ENCODE results near the gene TUBA4A.

TUBA4A gene

GRCh38 chr2:219229305-219230058, 24.2 kb downstream of the TUBA4A start, which contains the start of the genes ANKZF1 and ATG9A:
Gene ANKZF1 (plus strand): TSS chr2:219229806. CDS start chr2:219230258, 452 bp downstream.
Gene ATG9A (minus strand): TSS chr2:219229636. CDS start chr2:219228024, 1,612 bp downstream.
- DNase-seq, result peak; percentile 96

DNA sequence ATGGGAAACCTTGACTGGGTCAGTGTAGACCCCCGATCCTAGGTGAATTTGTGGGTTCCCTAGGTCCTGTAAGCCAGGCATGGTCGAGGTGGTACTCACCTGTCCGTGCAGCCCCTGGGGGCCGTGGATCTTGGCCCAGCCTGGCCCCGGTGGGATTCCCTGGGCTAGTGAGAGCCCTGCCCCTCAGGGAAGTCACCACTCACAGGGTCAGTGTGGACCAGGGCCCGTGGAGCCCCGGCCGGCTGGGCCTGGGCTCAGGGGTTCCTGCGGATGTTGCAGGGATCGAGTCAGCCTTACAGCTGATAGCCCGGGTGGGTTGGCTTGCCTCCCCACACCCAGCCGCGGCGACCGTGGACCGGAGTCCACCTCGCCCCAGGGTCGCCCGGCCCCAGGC, 24.8 kb downstream of the TUBA4A start:
- DNase-seq, result no peak

DNA sequence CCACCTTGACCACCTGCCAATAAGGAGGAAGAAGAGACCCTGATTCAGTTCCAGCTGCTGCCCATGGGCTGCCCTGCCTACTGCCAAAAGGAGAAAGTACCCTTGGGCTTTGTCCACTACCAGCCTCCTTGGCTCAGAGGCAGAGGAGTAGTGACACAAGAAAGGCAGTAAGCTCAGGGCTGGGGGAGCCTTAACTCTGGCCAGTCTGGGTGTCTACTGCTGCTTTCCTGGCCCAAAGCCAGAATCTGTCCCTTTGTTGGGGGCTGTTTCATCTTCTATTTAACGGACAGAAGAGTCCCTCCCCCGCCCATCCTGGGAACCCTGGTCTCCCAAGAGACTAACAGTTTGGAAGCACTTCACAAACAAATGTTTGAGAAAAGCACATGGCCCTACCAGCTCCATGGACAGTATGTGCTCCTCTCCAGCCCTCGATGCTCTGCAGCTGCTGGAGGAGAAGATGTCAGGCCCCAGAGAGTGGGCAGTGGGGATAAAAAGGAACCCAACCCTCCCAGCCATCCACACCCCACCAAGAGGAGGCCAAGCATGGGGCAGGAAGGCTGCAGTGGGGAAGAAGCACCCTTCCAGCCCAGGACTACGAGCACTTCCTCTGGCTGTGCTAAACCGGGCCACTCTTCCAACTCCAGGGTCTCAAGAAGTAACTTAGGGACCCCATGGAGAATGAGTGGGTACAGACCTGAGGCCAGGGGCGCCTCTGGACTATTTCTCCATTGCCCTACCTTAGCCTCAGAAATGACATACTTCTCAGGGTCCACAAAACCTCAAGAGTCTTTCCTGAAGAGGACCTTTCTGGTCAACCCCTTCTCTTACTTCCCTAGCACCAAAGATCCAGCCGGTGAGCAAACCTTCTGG, 25.4 kb downstream of the TUBA4A start:
- no peak for DNase-seq

- DNase-seq, result no peak
These were observed 28.4 kb downstream of the TUBA4A start for GRCh38 chr2:219225350-219225749.

GRCh38 chr2:219223831-219224610, 29.7 kb downstream of the TUBA4A start:
- no peak for DNase-seq

DNA sequence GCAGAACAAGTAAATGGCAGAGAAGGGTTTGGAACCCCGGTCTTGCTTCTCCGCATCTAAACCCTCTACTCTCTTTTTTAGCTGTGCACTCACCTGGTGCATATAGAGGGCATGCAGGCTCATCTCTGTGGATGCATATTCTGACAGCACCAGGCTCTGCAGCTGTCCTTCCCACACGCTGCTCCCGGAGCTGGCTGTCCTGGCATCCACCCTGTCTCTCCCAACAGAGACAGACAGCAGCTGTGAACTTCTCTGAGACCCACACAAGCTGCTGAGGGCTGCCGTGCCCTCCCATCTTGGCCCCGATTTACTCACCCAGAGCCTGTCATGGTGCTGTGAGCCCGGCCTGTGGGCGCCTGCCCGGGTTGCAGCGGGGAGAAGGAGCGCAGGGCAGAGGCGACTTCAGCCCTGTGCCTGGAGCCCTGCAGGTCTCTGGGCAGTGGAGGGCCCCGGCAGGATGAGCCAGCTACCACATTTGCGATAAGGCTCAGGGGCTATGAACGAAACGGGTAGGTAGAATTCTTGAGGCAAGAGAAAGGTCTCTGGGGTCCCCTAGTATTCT, 31.7 kb downstream of the TUBA4A start:
- DNase-seq, result no peak

DNA sequence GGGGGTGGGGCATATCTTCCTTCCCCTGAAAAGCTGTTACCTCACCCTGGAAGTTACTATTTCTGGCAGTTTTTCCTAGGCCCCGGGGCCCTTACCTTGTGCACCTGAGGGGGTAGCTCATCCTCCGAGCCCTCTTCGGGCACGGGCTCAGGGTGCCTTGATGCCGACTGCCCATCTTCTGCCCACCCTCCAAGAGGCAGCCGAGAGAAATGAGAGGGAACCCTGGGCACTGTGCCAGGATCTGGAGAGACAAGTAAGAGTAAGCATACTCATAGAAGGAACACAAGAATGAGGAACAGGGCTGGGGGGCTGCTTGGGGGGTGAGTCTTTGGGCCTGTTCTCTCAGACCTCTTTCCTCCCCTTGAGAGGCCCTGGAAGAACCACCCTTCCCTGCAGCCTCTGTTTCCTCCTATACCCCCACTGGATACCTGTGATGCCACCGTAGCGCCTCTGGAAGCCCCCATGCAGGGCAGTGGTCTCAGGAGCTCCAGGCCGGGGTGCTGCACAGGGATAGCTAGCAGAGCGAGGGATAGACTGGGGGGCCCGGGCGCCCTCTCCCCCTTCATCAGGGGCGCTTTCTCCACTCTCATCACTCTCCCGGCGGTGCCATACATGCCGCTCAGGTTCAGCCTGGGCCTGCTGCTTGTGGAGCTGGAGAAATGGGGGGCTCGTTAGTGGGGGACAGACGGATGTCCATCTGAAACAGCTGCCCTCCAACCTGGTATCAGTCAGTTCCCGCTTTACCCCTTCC, 32.9 kb downstream of the TUBA4A start:
- DNase-seq, result no peak

DNA sequence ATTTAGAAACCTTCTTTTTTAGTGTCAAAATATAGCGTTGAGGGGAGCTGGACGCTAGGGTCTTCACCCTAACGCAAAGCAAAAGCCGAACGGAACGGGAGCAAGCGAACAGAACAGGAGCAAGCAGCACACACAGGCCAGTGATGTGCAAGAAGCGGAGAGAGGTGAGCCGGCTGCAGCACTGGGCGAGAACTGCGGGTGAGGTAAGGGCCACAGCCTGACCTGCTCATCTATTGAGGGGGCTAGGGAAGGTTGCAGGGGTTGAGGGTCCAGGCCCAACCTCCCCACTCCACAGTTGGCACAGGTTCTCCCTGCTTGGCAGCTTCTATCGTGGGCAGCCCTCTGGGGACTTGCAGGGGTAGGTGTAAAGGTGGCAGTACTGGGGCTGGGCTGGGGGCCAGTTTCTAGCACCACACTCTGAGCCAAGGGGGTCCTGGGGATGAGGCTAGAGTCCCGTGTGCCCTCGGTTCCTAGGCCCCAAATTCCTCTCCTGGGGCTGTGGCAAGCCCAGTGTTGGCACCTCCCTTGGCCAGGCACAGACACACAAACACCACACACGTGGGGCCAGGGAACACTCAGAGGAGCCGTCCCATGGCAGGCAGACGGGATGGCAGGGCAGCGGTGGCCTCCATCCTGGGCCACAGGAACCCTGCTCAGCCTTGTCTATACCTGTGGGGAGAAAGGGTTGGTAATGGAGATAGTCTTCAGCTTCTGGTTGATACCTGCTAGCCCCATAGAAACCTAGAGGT, 33.8 kb downstream of the TUBA4A start:
- no peak for DNase-seq

GRCh38 chr2:219218732-219219701, 34.7 kb downstream of the TUBA4A start, which contains the start of gene ABCB6:
Gene ABCB6 (minus strand): TSS chr2:219218958. CDS start chr2:219218673, 285 bp downstream.
- DNase-seq, result peak; percentile 92

GRCh38 chr2:219218217-219218731, 35.4 kb downstream of the TUBA4A start:
- DNase-seq, result peak; percentile 57

DNA sequence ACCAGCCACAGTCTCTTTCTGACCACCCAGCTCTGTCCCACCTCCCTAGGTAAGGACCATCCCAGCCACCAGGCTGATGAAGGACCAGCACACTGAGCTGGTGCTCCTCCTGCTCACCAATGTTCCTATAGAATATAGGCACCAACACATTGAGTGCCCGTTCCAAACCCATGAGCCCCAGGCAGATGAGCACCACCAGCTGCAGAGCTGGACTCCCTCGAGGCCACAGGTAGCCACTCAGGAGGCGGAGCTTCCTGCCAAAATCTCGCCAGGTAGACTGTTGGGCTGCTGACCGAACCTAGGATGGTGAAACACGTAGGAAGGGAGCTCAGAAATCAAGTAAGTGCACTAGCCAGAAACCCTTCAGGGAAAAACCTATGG, 37.2 kb downstream of the TUBA4A start:
- DNase-seq, result no peak

DNA sequence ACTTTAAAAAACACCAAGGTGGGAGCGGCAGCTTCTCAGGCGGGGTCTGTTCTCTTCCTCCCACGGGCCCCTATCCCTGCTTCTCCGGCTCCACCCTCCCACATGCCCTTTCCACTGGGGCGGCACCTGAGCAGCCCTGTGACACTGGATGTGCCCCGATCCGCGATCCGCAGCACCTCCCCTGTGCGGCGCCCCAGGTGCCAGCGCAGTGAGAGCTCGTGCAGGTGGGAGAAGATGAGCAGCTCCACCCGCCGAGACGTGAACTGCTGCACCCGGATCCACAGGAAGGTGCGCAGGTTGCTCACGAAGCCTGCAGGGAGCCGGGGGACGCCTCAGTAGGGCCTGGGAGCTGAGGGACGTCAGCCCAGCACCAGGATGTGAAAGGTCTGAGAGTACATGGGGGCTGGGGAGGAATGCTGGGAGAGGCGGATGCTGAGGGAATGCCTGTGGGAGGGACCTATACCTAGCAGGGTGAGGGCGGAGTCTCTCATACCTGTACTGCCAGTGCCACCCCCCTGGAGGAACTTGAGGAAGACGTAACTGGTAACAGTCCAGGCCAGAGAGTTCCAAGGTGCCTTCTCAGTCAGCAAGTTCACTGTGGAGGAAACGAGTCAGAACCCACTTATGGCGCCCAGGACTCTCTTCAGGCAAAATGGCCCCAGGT, 37.7 kb downstream of the TUBA4A start:
- no peak for DNase-seq

DNA sequence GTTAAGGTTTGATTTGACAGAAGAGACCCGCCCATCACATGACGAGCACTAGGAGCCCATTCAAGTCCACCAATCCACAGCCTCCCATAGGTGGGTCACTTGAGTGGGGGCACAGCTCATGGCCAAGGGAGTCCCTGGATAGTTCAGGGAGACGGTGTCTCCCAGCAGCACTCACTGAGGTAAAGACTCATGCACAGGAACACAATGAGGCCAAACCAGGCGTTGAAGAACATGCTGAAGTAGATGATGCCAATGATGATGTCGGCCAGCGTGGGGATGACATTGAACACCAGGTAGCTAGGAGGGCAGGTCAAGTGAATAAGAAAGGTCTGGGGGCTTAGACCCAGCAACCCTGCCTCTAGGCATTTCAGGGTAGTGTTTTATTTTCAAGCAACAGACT, 38.9 kb downstream of the TUBA4A start:
- DNase-seq, result no peak

DNA sequence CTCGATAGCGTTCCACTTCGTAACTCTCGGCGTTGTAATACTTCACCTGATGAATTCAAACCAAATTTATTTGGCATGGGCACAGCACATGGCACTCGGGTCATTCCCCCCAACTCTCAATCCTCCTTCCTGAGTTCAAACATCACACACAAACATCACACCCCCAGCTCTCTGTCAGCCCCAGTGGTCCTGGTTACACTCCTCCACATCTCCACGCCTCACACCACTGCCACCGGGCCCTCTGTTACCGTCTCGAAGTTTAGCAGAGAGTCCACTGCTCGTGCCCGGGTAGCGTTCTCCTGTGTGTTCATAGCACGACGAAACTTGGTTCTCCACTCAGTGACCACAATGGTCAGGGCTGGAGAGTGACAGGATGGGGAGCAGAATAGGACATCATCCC, 39.6 kb downstream of the TUBA4A start:
- no peak for DNase-seq

- no peak for DNase-seq
These were observed 40.1 kb downstream of the TUBA4A start for GRCh38 chr2:219213486-219214071.

GRCh38 chr2:219213026-219213415, 40.7 kb downstream of the TUBA4A start:
- DNase-seq, result no peak

DNA sequence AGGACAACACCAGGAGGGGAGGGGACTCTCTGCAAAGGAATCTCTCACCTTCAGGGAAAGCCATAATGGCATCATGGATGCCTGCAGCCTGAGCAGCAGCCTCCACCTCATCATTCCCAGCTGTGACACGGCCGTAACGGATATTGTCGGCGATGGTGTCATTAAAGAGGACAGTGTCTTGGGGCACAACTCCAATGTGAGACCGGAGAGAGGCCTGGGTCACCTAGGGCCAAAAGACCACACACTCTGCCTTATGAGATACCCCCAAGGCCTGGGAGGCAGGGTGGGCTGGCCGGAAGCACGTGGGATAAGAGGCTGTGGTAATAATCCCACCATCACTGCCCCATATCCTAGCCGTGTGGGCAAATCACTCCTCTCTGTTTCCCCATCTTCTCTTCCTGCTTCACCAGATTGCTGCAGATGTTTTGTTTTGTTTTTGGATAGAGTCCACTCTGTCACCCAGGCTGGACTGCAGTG, 42.8 kb downstream of the TUBA4A start:
- no peak for DNase-seq

DNA sequence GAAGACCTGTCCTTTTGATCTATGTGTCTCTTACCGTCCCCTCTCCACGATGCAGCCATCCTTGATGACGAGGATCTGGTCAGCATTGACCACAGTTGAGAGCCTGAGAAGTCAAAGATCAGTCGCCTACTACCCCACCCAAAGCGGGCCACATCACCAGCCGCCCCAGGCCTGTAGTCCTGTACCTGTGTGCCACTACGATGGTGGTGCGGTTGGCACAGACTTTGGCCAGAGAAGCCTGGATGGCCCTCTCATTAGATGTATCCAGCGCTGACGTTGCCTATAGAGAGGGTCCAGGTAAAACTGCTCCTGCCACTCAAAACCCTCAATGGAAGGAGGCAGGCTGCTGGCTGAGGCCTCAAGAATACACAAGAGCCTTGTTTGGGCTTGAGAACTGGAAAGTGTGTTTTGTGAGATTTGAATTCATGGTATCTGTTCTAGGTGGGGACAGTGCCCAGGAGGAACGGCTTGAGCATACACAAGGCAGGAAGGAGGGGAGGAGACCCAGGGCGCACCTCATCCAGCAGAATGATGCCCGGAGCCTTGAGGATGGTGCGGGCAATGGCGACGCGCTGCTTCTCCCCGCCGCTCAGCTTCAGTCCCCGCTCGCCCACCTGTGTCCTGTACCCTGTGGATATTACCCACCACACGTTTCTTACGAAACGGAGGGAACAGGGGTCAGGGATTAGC, 43.4 kb downstream of the TUBA4A start:
- DNase-seq, result no peak
